GM19193 (cell line): ENCODE results near the gene KRTAP10-4.
"Not testable (repeated sequence)": the region's sequence is repeated elsewhere in the genome, so short reads cannot be mapped to it uniquely, and the experiment has no call there.

Experiments
- POLR2A ChIP-seq: IDR thresholded peaks from 4 replicates; pipeline ENCODE4 v1.6.1; 2011; ENCODE audit not compliant: insufficient read depth, insufficient read length; ENCODE audit errors: extremely low read depth

KRTAP10-4 gene

DNA sequence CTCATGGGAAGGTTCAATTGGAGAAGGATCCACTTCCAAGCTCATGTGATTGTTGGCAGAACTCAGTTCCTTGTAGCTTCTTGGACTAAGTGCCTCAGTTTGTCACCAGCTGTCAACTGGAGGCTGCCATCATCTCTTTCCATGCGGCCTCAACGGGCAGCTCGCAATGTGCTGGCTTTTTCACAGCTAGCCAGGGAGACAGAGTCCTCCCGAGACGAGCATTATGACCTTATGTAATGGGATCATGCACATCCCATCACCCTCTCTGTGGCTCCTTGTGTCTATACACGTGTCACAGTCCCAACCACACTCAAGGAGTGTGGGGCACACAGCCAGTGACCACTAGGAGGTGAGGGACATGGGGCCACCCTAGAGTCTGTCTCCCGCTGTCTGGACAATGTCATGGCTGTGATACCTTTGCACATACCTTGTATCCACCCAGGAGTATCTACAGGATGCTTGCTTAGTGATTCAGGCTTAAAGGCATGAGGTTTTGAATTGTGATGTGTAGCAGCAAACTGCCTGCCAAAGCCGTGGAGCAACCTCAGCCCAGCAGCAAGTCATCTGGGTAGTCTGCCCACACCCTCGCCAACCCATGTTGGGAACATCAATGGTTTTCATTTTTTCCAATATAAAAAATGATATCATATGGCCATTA lies 22.7 kb downstream of the KRTAP10-4 start:
- no peak for TF ChIP-seq POLR2A

DNA sequence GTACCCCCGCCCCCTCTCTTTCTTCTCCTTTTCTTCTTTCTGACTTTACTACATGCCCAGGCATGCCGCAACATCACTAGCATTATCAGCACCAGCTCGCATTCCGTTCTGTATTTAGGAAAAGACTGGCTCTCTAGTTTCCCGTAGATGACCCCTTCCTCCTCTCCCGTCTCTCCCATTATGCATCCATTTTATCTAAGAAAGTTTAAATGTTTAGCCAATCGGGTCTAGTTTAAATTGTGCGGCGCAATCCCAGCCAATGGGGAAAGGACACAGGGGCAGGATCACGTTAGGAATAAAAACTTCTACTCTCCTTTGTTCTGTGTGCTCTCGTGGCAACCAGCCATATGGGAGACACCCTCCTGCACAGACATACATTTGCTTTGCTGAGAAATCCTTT lies 24.5 kb downstream of the KRTAP10-4 start:
- no peak for TF ChIP-seq POLR2A

DNA sequence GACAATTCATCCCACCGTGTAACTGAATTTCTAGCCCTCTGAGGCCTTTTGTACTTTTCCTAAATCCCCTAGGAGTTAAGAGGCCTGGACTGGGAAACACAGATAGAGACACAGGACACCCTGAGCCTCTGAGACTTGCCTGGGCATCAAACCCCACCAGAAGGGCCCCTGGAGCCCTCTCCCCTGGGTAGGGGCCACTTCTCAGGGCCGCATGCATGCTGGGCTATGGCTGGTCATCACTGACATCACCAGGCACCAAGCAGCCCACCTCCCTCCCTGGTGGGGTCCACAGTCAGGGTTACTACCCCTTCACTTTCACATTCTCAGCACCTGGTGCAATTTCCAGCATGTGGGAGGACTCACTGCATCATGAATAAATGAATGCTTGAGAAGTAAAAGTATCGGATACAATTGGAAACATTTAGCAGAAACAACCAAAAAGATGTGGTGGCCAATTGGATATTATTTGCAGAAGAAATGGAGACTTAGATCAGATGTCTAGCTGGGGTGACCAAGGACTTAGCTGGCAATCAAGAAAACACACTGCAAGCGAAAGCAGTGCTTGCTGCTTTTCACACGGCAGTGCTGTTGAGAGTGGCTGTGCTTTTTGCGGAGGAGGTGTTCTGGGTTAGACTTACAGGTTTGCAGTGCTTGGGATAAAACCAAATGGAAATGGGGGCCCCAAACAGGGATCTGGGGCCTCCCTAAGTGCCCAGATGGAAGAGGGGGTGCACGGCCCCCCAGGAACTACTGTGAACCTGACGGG lies 25.9 kb downstream of the KRTAP10-4 start:
- TF ChIP-seq POLR2A = no peak

DNA sequence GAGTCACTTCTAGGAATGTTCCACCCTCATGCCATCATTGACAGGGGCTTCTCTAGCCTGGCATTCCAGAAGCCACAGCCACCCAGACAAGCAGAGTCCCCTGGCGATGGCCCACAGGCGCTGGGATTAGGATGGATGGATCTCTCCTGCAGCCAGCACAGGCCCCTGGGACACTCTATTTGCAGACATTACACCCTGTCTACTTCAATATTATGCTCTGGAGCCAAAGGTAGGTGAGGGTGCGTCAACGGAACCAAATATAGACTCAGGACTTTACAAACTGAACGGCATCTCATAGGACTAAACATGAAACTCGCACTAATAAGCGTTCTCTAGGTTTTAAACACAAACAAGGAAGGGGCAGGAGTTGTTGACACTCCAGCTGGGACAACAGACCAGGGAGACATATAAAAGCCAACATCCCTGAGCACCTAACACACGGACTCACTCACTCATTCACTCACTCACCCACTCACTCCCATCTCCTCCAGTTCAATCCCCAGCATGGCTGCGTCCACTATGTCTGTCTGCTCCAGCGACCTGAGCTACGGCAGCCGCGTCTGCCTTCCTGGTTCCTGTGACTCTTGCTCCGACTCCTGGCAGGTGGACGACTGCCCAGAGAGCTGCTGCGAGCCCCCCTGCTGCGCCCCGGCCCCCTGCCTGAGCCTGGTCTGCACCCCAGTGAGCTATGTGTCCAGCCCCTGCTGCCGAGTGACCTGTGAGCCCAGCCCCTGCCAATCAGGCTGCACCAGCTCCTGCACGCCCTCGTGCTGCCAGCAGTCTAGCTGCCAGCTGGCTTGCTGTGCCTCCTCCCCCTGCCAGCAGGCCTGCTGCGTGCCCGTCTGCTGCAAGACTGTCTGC lies 26.8 kb downstream of the KRTAP10-4 start, which contains the start of gene KRTAP10-7:
Gene KRTAP10-7 (plus strand): TSS at position 480 of the 861 bp plus-strand sequence. CDS start 25 bp downstream, at position 505.
- TF ChIP-seq POLR2A = not testable (repeated sequence)

DNA sequence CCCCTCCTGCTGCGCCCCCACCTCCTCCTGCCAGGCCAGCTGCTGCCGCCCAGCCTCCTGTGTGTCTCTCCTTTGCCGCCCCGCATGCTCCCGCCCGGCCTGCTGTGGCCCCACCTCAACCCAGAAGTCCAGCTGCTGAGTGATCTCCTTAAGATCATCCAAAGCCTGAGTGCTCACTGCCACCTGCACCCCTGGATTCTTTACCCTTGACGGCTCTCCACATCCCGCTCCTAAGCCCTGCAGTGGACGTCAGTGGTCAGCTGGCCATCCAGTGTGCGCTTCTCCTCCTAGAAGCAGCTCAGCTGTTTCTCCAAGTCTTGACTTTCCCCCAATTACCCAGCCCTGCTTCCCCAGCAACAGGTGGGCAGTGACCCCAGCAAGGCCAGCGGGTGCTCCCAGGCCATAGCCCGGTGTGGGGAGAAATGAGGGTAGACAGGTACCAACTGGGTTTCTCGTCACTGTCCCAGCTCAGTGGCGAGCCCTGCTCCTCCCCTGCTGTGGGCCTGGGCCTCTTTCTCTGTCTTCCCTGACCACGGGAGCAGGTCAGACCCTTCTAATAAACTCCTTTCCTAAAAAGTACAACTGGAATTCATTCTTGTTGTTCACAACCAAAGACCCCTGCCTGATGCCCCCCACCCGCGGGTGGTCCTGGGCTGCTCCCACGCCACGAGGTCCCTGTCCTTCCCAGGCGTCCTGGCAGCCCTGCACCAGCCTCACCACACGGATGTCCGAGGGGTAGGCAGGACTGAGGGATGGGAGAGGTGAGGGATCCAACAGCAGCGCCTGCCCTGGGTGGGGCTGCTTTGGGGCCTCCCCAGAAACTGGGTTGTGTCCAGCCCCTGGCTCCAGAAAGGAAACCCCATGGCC lies 28.3 kb downstream of the KRTAP10-4 start:
- TF ChIP-seq POLR2A = no peak

DNA sequence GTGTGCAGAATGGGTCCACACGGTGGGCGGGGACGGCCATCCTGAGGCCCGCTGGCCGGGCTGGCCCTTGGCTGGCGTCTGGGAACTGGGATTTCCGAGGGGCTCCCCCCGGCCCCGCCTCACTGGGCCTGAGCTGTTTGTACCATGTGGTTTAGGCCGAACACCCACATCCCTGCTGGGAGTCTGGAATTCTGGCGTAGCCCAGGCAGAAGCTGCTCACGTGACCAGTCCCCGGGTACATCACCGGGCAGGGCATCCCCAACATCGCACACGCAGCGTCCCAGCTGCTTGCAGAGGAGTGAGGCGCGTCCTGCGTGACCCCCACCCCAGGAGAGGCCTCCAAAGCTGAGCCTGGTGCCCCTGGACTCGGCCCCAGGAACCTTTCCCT lies 28.9 kb downstream of the KRTAP10-4 start:
- no peak for TF ChIP-seq POLR2A

DNA sequence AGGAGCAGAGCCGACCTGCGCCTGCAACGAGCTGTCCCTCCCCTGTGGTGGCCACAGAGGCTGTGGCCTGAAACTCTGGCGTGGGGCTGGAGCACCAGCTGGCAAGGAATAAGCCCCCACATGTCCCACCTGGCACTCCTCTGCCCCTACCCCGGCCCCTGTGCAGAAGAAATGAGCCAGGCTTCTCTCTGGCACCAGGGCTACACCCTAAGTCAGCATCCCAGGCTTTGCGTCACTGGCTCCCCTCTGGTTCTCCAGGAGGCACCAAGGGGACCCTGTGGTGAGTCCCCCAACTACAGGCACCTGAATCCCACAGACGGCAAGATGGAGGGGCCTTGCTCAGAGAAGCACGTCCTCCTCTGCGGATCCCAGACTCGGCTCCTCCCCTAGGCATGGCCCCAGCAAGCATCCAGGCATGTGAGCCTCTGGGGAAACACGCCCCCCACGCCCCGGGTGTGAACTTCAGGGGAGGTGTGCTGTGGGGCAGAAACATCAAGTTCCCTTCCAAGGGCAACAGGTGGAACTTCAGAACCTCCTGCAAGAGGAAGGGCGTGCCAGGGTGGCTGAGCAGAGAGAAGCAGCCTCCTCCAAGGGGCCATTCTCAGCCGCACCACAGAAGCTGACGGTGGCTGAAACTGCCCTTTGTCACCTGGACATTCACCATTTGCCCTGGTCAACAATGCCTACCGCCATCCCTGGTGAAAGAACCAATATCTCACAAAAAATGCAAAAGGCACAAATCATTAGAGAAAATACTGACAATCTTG lies 29.8 kb downstream of the KRTAP10-4 start:
- no peak for TF ChIP-seq POLR2A

DNA sequence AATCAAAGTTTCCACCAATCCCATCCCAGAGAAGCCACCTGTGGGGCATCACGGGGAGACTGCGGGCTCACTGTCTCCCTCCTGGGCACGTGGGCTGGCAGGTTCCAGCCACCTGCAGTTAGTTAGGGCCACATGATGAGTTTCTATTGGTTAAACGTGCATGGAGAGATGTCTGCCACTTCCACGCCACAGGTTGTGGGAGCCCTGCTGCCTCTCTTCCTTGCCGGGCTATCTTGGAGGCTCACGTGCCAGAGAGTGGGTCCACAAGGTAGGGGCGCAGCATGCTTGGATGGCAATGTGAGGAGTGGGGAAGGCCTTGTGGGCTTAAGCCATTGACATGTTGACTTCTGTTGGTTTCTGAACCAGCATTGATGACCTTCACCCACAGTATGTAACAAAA lies 30.4 kb downstream of the KRTAP10-4 start:
- no peak for TF ChIP-seq POLR2A

DNA sequence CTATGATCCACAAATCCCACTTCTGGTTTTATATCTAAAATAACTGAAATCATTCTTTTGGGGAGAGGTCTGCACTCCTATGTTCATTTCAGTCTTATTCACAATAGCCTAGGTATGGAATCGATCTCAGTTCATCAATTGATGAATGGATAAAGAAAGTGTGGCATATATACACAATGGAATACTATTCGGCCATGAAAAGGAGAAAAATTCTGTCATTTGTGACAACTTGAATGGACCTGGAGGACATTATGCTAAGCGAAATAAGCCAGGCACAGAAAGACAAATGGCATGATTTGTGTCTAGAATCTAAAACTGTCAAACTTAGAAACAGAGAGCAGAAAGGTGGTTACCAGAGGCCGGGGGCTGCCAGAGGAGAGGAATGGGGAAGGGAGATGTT lies 33.0 kb downstream of the KRTAP10-4 start:
- no peak for TF ChIP-seq POLR2A

DNA sequence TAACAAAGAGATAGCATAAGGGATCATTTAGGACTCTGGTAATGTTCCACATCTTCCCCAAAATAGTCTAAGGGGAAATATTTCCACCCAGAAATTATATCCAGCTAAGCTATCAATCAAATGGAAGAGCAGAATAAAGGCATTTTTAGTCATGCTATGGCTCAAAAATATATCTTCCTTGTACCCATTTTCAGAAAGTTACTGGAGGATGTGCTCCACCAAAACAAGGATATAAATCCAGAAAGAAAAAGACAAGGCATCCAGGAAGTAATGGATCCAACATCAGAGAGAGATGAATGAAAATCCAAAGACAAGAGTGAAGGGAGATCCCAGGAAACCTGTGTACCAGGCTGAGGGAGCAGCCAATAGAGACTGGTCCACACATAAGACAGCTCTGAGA lies 35.7 kb downstream of the KRTAP10-4 start:
- TF ChIP-seq POLR2A = no peak

DNA sequence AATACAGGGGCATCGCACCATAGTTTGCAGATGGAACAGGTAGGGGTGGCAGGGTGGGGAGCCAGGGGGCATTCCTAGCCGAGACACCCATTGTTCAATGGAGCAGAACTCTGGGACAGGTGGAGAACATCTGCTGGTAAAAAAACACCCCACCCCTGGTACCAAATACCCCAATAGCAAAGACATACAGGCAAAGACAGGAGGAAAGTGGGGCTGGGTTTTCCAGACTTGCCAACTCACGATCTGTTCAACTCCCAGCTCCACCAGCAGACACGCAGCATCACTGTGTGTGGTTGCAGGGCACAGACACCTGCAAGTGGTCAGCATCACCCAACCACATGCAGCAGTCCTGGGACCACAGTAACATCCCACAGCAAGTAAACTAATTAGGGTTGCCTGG lies 38.0 kb downstream of the KRTAP10-4 start:
- no peak for TF ChIP-seq POLR2A

DNA sequence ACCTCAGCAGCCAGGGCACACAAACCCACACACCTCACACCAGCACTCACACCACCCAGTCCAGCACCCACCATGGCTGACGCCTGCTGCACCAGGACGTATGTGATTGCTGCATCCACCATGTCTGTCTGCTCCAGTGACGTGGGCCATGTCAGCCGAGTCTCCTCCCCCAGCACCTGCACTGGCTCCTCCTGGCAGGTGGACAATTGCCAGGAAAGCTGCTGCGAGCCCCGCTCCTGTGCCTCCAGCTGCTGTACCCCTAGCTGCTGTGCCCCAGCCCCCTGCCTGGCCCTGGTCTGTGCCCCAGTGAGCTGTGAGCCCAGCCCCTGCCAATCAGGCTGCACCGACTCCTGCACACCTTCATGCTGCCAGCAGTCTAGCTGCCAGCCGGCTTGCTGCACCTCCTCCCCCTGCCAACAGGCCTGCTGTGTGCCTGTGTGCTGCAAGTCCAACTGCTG lies 38.5 kb downstream of the KRTAP10-4 start, which contains the start of gene KRTAP10-8:
Gene KRTAP10-8 (plus strand): TSS at position 51 of the 458 bp plus-strand sequence. CDS start 22 bp downstream, at position 73.
- no peak for TF ChIP-seq POLR2A

DNA sequence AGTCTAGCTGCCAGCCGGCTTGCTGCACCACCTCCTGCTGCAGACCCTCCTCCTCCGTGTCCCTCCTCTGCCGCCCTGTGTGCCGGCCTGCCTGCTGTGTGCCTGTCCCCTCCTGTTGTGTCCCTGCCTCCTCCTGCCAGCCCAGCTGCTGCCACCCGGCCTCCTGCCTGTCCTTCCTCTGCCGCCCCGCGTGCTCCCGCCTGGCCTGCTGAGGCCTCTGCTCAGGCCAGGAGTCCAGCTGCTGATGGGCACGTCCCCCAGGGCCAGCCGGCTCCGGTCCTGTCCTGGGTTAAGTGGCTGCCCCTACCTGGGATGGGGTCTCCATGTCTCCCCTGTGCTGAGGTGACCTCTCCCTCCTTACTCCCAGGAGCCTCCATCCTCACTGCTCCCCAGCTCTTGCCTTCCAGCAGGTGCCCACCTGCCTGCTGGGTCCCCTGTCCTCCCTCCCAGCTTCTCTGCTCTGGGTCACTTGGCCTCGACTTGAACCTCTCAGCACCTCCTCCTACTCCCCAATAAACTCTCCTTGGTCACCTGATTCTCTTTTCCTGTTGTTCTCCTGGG lies 39.2 kb downstream of the KRTAP10-4 start:
- no peak for TF ChIP-seq POLR2A
